Right ventricle myocardium superior (tissue), 1 donor: ENCODE results near the gene BRD2. TPM values are rescaled to one million over a fixed set of nuclear protein-coding genes. Genes with fewer than 3 reads are reported as not detected.

ENCODE experiments used
- ATAC-seq: fragments of 200-7000 bp; cut with Tn5 transposase; one replicate; pipeline ENCODE4 v1.9.1; 2020; ENCODE audit warnings: mild to moderate bottlenecking; ENCODE audit not compliant: poor library complexity
- DNase-seq: peaks from one replicate; pipeline ENCODE4 v3.0.0-alpha.2; 2020
- intact Hi-C: fragments of 100-400 bp; cut with DNase I; formaldehyde crosslinking; loops from one replicate; pipeline ENCODE4 v1.11.2; 2022
- total RNA-seq: library from RNA; stranded (reverse); fragmentation: NEBNext Ultra II Directional; extraction: Animal tissue kit (Norgen Biotek cat#: 25700); gene quantifications from one replicate; pipeline ENCODE4 v1.2.1, GENCODE V29; 2021
- donor health status: DM: no; HTN: yes; CAD: no; lungs with severe emphysema.

BRD2 gene
- total RNA-seq, 1 donor from 2014 or later = 62.6 TPM

GRCh38 chr6:32946893-32947292 is 21.5 kb upstream of the BRD2 start:
- ATAC-seq (no peak), DNase-seq (no peak)
- intact Hi-C loops = no loop called here

- ATAC-seq = no peak
- intact Hi-C loops = no loop called here
- no peak for DNase-seq
These were observed 20.6 kb upstream of the BRD2 start for GRCh38 chr6:32947552-32948465.

GRCh38 chr6:32949113-32949512 is 19.3 kb upstream of the BRD2 start:
- intact Hi-C loops = no loop called here
- no peak for DNase-seq
- ATAC-seq = no peak

GRCh38 chr6:32950010-32950409 is 18.4 kb upstream of the BRD2 start:
- DNase-seq = no peak
- intact Hi-C loops = no loop called here
- ATAC-seq = no peak

GRCh38 chr6:32950449-32950848 is 17.9 kb upstream of the BRD2 start:
- ATAC-seq (no peak), DNase-seq (no peak)
- intact Hi-C loops = no loop called here

GRCh38 chr6:32952817-32953739 is 15.3 kb upstream of the BRD2 start, which contains the start of gene HLA-DMA:
HLA-DMA (minus strand) TSS chr6:32953097; CDS start chr6:32953036, 61 bp downstream.
- ATAC-seq (peak; percentile 99), DNase-seq (peak; percentile 86)
- intact Hi-C loops = no loop called here

GRCh38 chr6:32953775-32954174 is 14.6 kb upstream of the BRD2 start:
- DNase-seq (no peak), ATAC-seq (no peak)
- intact Hi-C loops = no loop called here

- intact Hi-C loops = no loop called here
- DNase-seq (no peak), ATAC-seq (no peak)
These were observed 14.1 kb upstream of the BRD2 start for GRCh38 chr6:32954267-32954666.

GRCh38 chr6:32954986-32955802 is 13.2 kb upstream of the BRD2 start:
- DNase-seq (no peak), ATAC-seq (no peak)
- intact Hi-C loops = no loop called here

GRCh38 chr6:32956176-32956575 is 12.2 kb upstream of the BRD2 start:
- intact Hi-C loops = no loop called here
- DNase-seq (no peak), ATAC-seq (no peak)

- no peak for ATAC-seq
- intact Hi-C loops = no loop called here
These were observed 7.8 kb upstream of the BRD2 start for GRCh38 chr6:32960563-32960962.

GRCh38 chr6:32962213-32962826 is 6.1 kb upstream of the BRD2 start:
- ATAC-seq = no peak
- no peak for DNase-seq

More at GRCh38 chr6:32960563-32960962, 7.8 kb upstream of the BRD2 start:
- DNase-seq = no peak

GRCh38 chr6:32963866-32964265 is 4.5 kb upstream of the BRD2 start:
- intact Hi-C loops = no loop called here
- no peak for DNase-seq
- no peak for ATAC-seq

More at GRCh38 chr6:32962213-32962826, 6.1 kb upstream of the BRD2 start:
- intact Hi-C loops = no loop called here

GRCh38 chr6:32964776-32965175 is 3.6 kb upstream of the BRD2 start:
- no peak for ATAC-seq

GRCh38 chr6:32967151-32968091 is 973 bp upstream of the BRD2 start:
- DNase-seq (no peak), ATAC-seq (no peak)
- intact Hi-C loops = no loop called here

More at GRCh38 chr6:32964776-32965175, 3.6 kb upstream of the BRD2 start:
- intact Hi-C loops = no loop called here
- DNase-seq = no peak

- DNase-seq (peak; percentile 76), ATAC-seq (peak; percentile 52)
- intact Hi-C loops = no loop called here
These were observed 682 bp downstream of the BRD2 start for GRCh38 chr6:32968867-32969684.
